Activated T-helper 1 cell treated with anti-CD3 and anti-CD28 coated beads, Interleukin-12 subunit alpha, Interleukin-12 subunit beta, Interleukin-2, Interleukin-4 antibody, amounts not matched to agents 30 ng/mL and 10 ng/mL and 1 ng/mL, durations not matched to agents 14 hours and 24 hours and 36 hours (primary cell): ENCODE results near the gene NPLOC4. TPM values are rescaled to one million over a fixed set of nuclear protein-coding genes. Genes with fewer than 3 reads are reported as not detected.
A peak's percentile ranks its signal among the peaks of the same experiment; 100 is the strongest.
"Not testable (repeated sequence)": the region's sequence is repeated elsewhere in the genome, so short reads cannot be mapped to it uniquely, and the experiment has no call there.

Source experiments
- DNase-seq: peaks from one replicate; pipeline ENCODE4 v3.0.0; 2021; ENCODE audit warnings: low spot score
- H3K27ac Mint-ChIP-seq: one replicate; pipeline ENCODE4 v1.8.0; 2021; ENCODE audit warnings: mild to moderate bottlenecking, mixed read lengths
- H3K27me3 Mint-ChIP-seq: one replicate; pipeline ENCODE4 v1.8.0; 2022; ENCODE audit warnings: mild to moderate bottlenecking, moderate library complexity, mixed read lengths; ENCODE audit not compliant: insufficient read depth
- H3K36me3 Mint-ChIP-seq: one replicate; pipeline ENCODE4 v1.8.0; 2021; ENCODE audit warnings: low read depth, mixed read lengths
- H3K4me1 Mint-ChIP-seq: one replicate; pipeline ENCODE4 v1.8.0; 2021; ENCODE audit warnings: low read depth, mixed read lengths
- H3K4me3 Mint-ChIP-seq: one replicate; pipeline ENCODE4 v1.8.0; 2021; ENCODE audit warnings: mild to moderate bottlenecking, moderate library complexity, mixed read lengths
- H3K9me3 Mint-ChIP-seq: one replicate; pipeline ENCODE4 v1.8.0; 2021; ENCODE audit warnings: mixed read lengths
- intact Hi-C: fragments of 100-400 bp; cut with micrococcal nuclease; formaldehyde crosslinking; loops from one replicate; pipeline ENCODE4 v1.15.1; 2024
- total RNA-seq: library from RNA; stranded (reverse); gene quantifications from 2 replicates; pipeline ENCODE4 v1.2.3, GENCODE V29; 2022

NPLOC4 gene
- total RNA-seq, 1 donor from 2014 or later, result 138 TPM

DNA sequence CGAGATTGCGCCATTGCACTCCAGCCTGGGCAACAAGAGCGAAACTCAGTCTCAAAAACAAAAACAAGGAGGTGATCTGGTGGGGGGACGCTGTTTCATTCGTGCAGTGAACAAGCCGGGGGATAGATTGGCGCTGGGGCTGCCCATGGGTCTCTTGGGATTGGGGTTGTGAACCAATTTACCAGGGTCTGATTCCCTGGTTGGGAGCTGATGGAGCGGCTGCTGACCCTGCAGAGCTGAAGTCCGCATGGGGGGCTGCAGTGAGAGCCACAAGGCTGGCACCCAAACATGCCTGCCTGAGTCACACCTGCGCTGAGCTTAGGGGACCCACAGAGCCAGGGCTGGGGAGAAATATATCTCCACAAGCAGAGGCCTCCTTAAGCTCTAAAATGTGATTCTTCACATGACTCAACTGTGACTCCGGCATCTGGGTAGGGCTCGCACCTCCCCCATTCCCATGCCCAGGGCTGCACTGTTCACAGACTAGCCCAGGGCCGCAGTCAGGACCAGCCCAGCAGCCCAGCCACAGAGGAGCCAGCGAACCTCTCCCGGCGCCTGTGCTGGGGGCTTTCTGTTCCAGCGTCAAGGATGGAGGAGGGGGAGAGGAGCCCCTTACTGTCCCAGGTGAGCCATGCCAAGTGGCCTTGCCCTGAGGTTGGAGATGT lies 5.0 kb upstream of the NPLOC4 start:
- H3K27ac Mint-ChIP-seq, result no peak overlapping the region
- H3K4me3 Mint-ChIP-seq, result no peak overlapping the region
- H3K36me3 Mint-ChIP-seq, result no peaks in the 10 kb centered on the region
- intact Hi-C loops, result no loop called here
- DNase-seq, result no peak
- no peaks in the 10 kb centered on the region for H3K9me3 Mint-ChIP-seq
- H3K27me3 Mint-ChIP-seq, result peaks cover 8% of the 10 kb centered on the region
- H3K4me1 Mint-ChIP-seq, result no peaks in the 10 kb centered on the region

DNA sequence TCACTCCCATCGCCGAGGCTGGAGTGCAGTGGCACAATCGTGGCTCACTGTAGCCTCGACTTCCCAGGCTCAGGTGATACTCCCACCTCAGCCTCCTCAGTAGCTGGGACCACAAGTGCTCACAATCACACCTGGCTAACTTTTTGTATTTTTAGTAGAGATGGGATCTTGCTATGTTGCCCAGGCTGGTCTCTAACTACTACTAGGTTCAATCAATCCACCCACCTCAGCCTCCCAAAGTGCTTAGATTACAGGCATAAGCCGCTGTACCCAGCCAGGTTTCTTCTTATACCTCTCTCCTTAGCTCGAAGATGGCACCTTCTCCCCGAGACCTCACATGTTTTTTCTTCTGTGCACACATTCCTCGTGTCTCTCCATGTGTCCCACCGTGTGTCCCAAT lies 3.1 kb upstream of the NPLOC4 start:
- Mint-ChIP-seq H3K4me3 (no peak overlapping the region), H3K27ac (no peak overlapping the region), H3K9me3 (no peaks in the 10 kb centered on the region), H3K27me3 (peaks cover 5% of the 10 kb centered on the region), H3K4me1 (peaks cover 11% of the 10 kb centered on the region), H3K36me3 (peaks cover 6% of the 10 kb centered on the region)
- no peak for DNase-seq
- intact Hi-C loops, result no loop called here

DNA sequence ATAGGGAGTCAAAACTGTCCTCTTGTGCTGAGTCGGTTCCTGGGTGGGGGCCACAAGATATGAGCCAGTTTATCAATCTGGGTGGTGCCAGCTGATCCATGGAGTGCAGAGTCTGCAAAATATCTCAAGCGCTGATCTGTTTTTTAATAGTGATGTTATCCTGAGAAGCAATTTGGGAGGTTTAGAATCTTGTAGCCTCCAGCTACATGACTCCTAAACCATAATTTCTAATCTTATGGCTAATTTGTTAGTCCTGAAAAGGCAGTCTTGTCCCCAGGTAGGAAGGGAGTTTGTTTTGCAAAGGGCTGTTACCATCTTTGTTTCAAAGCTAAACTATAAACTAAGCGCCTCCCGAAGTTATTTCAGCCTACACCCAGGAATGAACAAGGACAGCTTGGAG lies 1.8 kb upstream of the NPLOC4 start:
- H3K4me3 Mint-ChIP-seq, result peak overlapping the region; percentile 0
- H3K9me3 Mint-ChIP-seq, result no peaks in the 10 kb centered on the region
- no peak for DNase-seq
- H3K4me1 Mint-ChIP-seq, result peaks cover 11% of the 10 kb centered on the region
- intact Hi-C loops, result no loop called here
- H3K36me3 Mint-ChIP-seq, result peaks cover 6% of the 10 kb centered on the region
- peaks cover 5% of the 10 kb centered on the region for H3K27me3 Mint-ChIP-seq
- H3K27ac Mint-ChIP-seq, result no peak overlapping the region

DNA sequence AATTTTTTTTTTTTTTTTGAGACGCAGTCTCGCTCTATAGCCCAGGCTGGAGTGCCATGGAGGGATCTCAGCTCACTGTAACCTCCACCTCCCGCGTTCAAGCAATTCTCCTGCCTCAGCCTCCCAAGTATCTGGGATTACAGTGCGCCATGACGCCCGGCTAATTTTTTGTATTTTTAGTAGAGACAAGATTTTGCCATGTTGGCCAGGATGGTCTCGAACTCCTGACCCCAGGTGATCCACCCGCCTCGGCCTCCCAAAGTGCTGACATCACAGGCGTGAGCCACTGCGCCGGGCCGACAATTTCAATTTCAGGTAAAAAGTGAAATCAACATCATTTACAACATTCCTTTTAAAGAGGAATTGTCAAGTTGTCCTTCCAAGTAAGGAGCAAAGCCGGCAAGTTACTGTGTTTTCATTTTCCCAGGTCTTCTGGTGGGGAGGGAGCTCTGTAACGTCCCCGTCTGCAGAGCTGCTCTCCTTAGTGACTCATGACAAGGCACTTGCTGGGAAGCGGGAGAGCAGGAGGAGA lies 873 bp downstream of the NPLOC4 start:
- Mint-ChIP-seq H3K4me3 (peak overlapping the region; percentile 92), H3K27ac (peak overlapping the region; percentile 80), H3K36me3 (peaks cover 15% of the 10 kb centered on the region), H3K9me3 (no peaks in the 10 kb centered on the region), H3K4me1 (peaks cover 16% of the 10 kb centered on the region), H3K27me3 (peaks cover 2% of the 10 kb centered on the region)
- intact Hi-C loops, result loop anchor here (1.0 to 2.0 kb wide), 3 partner anchors 30 to 83 kb away; partner anchors contain the start of genes CCDC137, FAAP100, MRPL12 and OXLD1
- no peak for DNase-seq

DNA sequence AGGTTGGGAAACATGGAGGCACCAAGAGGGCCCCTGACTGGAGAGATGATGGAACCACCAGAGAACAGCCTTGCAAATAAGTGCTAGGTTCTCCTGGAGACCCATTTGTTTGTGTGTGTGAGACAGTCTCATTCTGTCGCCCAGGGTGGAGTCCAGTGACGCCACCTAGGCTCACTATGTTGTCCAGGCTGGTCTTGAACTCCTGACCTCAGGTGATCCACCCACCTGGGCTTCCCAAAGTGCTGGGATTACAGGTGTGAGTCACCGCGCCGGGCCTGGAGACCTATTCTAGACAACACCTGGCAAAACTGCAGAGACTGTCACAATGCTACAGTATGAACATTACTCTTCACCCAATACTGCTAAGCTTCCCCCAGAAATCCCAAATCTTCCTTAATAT lies 1.5 kb downstream of the NPLOC4 start:
- Mint-ChIP-seq H3K27me3 (peaks cover 2% of the 10 kb centered on the region), H3K9me3 (no peaks in the 10 kb centered on the region), H3K27ac (peak overlapping the region; percentile 80), H3K4me3 (peak overlapping the region; percentile 92), H3K4me1 (peaks cover 16% of the 10 kb centered on the region), H3K36me3 (peaks cover 15% of the 10 kb centered on the region)
- no peak for DNase-seq
- intact Hi-C loops, result no loop called here

DNA sequence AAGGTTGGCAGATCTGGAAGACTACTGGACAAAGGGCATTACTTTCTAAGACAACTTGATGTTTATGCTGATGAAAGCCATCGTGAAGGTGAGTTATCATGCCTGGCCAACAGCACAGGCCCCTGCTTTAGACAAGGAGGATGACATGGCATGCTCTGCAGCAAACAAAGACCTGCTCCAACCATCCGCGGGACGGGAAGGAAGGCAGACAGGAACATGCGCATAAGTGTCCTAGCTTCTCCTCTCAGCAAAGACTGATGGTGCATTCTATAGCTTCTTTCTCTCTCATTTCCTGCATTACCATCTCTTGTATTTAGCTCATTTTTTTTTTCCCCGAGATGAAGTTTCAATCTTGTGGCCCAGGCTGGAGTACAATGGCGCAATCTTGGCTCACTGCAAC lies 5.4 kb downstream of the NPLOC4 start:
- H3K9me3 Mint-ChIP-seq, result no peaks in the 10 kb centered on the region
- no peaks in the 10 kb centered on the region for H3K27me3 Mint-ChIP-seq
- H3K27ac Mint-ChIP-seq, result no peak overlapping the region
- peaks cover 31% of the 10 kb centered on the region for H3K36me3 Mint-ChIP-seq
- peaks cover 16% of the 10 kb centered on the region for H3K4me1 Mint-ChIP-seq
- DNase-seq, result no peak
- H3K4me3 Mint-ChIP-seq, result no peak overlapping the region
- intact Hi-C loops, result no loop called here

DNA sequence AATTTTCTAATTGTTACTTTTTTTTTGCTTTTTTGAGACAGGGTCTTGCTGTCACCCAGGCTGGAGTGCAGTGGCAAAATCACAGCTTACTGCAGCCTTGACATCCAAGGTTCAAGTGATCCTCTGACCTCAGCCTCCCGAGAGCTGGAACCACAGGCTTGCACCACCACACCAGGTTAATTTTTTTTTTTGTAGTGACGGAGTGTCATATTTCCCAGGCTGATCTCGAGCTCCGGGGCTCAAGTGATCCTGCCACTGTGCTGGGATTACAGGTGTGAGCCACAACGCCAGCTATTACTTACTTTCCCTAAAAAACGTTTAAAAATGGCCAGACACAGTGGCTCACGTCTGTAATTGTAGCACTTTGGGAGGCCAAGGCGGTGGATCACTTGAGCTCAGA lies 6.6 kb downstream of the NPLOC4 start:
- Mint-ChIP-seq H3K9me3 (no peaks in the 10 kb centered on the region), H3K4me3 (no peak overlapping the region), H3K27ac (no peak overlapping the region), H3K36me3 (peaks cover 32% of the 10 kb centered on the region), H3K4me1 (peaks cover 5% of the 10 kb centered on the region), H3K27me3 (no peaks in the 10 kb centered on the region)
- intact Hi-C loops, result no loop called here
- DNase-seq, result no peak

DNA sequence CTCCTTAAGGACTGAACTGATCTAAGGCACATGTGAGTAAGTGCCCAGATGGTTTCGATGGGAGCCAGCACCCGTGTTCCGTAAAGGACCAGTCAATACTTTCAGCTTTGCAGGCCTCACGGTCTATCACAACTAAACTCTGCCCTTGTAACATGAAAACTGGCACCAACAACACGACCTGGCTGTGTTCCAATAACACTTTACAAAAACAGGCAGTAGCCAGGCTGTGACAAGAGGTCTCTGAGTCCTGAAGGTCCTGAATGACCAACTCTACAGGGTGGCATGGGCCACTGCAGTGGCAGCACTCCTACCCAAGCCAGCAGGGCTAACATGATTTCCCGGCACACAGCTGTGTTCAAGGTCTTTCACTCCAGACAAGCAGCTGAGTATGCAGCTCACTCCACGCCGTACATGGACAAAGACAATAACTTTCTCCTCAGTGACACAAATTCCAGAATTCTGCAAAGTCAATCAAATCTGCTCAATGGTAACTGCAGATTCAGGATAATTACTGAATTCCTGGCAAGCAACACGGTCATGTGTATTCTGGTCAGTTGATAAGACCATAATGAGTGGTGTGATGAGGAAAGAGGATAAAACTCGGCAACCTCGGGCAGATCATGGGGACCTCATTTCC lies 15.3 kb downstream of the NPLOC4 start:
- H3K36me3 Mint-ChIP-seq, result peaks cover 44% of the 10 kb centered on the region
- H3K27ac Mint-ChIP-seq, result no peak overlapping the region

DNA sequence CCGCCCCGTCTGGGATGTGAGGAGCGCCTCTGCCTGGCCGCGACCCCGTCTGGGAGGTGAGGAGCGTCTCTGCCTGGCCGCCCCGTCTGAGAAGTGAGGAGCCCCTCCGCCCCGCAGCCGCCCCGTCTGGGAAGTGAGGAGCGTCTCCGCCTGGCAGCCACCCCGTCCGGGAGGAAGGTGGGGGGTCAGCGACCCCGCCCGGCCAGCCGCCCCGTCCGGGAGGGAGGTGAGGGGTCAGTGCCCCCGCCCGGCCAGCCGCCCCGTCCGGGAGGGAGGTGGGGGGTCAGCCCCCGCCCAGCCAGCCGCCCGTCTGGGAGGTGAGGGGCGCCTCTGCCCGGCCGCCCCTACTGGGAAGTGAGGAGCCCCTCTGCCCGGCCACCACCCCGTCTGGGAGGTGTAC lies 18.6 kb downstream of the NPLOC4 start:
- H3K9me3 Mint-ChIP-seq, H3K27ac Mint-ChIP-seq, DNase-seq, H3K27me3 Mint-ChIP-seq, intact Hi-C loops, H3K4me3 Mint-ChIP-seq: not testable (repeated sequence)
- Mint-ChIP-seq H3K36me3 (peaks cover 40% of the 10 kb centered on the region), H3K4me1 (peaks cover 18% of the 10 kb centered on the region)

More for the DNA sequence above, 15.3 kb downstream of the NPLOC4 start:
- H3K9me3 Mint-ChIP-seq, result no peaks in the 10 kb centered on the region
- DNase-seq, result no peak
- no peak overlapping the region for H3K4me3 Mint-ChIP-seq
- no peaks in the 10 kb centered on the region for H3K4me1 Mint-ChIP-seq
- no peaks in the 10 kb centered on the region for H3K27me3 Mint-ChIP-seq
- intact Hi-C loops, result no loop called here

DNA sequence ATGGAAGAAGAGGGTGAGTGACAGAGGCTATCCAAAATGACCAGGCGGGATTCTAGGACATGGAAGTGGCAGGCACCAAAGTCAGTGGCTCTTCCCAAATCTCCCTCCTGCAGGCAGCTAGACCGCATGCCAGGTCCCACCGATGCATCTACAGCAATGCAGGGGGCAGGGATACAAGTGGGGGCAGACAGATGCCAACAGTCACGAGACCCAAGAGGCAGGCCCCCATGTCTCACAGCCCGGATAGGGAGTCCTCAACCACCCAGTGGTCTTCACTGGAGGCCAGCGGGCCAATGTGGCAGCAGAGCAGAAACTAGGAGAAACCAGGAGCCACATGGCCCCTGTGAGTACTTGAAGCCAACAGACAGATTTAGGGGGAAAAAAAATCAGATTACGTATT lies 20.0 kb downstream of the NPLOC4 start:
- Mint-ChIP-seq H3K4me3 (no peak overlapping the region), H3K36me3 (peaks cover 45% of the 10 kb centered on the region), H3K27me3 (no peaks in the 10 kb centered on the region), H3K27ac (no peak overlapping the region), H3K9me3 (no peaks in the 10 kb centered on the region), H3K4me1 (peaks cover 18% of the 10 kb centered on the region)
- intact Hi-C loops, result no loop called here
- no peak for DNase-seq

DNA sequence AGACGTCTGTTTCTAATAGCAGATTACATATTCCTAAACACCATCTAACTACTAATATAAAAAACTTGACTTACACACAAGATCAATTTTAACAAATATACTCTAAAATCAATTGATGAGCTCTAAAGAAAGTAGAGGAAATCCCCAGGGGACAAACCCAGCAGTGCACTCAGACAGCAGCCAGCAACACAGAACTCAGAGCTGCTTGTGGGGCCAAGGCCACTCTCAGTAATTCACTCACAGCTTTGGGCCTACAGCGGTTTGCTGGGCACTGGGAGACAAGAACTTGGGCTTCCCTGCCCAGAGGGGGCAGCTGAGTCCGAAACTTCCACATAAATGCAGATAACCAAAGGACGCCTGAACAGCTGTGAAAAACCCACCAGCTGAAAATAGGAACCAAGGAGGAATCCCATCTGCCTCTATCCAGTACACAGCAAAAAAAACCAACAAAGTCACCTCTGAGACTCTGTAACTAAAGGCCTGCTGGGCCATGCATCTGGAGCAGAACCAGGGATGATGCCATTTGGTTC lies 21.4 kb downstream of the NPLOC4 start:
- DNase-seq, result no peak
- intact Hi-C loops, result no loop called here
- Mint-ChIP-seq H3K36me3 (peaks cover 36% of the 10 kb centered on the region), H3K27ac (peak overlapping the region; percentile 89), H3K4me3 (no peak overlapping the region), H3K27me3 (no peaks in the 10 kb centered on the region), H3K4me1 (peaks cover 18% of the 10 kb centered on the region), H3K9me3 (no peaks in the 10 kb centered on the region)

DNA sequence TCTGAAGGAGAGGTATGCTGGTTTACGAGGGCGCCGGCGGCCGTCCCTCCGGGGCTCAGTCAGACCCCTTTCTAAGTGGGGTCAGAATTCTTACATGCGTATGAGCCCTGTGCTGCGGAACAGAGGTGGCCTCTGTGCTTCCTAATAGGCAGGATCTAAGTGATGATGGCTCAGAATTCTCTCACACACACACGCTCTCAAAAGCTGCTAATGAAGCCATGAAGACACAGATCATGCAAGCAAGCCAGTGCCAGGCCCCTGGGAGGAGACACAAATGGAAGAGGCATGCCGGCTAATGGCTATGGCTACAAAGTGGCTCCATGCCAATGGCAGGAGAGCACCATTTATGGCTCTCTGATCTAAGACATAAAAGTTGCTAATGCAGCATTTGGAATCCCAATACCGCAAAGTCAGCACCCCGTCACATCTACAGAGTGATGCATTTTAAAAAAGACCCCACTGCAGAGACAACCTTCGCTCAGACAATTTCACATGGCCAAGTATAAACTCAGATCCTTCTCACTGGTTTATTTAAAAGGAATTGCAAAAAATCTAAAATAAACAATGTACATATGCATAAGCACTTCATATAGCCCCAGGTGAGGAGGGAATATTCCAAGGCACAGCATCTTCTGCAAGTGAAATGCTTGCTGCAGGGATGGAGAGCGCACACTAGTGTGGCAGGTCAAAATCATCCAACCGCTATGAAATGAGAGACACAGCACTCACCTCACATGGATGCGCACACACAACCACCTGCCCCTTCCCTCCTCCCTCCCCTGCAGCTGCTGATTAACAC lies 24.5 kb downstream of the NPLOC4 start:
- H3K27me3 Mint-ChIP-seq, result no peaks in the 10 kb centered on the region
- no peak for DNase-seq

More for the DNA sequence above, 24.5 kb downstream of the NPLOC4 start:
- Mint-ChIP-seq H3K4me1 (peaks cover 18% of the 10 kb centered on the region), H3K27ac (no peak overlapping the region), H3K9me3 (no peaks in the 10 kb centered on the region), H3K36me3 (peaks cover 39% of the 10 kb centered on the region), H3K4me3 (no peak overlapping the region)
- intact Hi-C loops, result loop anchor here (5.0 kb wide), 1 partner anchor 35 kb away; no protein-coding TSS in a partner anchor
